Kidney capillary endothelial cell (primary cell): Measurements from ENCODE around the gene BTLA.
"Not testable (repeated sequence)": the region's sequence is repeated elsewhere in the genome, so short reads cannot be mapped to it uniquely, and the experiment has no call there.

Source experiments
- DNase-seq: peaks from one replicate; pipeline ENCODE4 v3.0.0-alpha.2; 2018; ENCODE audit warnings: low spot score

Gene BTLA

GRCh38 chr3:112498914-112499711 is at the start of gene BTLA:
Gene BTLA, minus strand, starts transcription at chr3:112499472. Its CDS starts 114 bp downstream, at chr3:112499358.
- no peak for DNase-seq

DNA sequence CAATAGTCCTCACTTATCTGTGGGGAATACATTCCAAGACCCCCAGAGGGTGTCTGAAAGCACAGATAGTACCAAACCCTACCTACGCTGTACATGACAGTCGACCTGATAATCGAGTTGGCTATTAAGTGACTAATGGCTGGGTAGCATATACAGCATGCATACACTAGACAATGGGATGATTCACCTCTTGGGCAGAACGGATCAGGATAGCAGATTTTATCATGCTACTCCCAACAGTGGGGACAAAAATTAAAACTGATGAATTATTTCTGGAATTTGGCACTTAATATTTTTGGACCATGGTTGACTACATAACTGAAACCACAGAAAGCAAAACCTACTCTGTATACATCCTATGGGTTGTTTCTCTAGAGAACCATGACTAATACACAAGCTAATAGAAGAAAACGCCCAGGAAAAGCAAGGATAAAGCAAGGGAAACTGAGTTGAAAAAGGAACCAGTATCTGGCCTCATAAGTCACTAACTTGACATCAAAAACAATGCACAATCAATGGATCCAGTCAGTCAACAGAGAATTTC is 47.0 kb upstream of the BTLA start:
- peak; percentile 43 for DNase-seq

DNA sequence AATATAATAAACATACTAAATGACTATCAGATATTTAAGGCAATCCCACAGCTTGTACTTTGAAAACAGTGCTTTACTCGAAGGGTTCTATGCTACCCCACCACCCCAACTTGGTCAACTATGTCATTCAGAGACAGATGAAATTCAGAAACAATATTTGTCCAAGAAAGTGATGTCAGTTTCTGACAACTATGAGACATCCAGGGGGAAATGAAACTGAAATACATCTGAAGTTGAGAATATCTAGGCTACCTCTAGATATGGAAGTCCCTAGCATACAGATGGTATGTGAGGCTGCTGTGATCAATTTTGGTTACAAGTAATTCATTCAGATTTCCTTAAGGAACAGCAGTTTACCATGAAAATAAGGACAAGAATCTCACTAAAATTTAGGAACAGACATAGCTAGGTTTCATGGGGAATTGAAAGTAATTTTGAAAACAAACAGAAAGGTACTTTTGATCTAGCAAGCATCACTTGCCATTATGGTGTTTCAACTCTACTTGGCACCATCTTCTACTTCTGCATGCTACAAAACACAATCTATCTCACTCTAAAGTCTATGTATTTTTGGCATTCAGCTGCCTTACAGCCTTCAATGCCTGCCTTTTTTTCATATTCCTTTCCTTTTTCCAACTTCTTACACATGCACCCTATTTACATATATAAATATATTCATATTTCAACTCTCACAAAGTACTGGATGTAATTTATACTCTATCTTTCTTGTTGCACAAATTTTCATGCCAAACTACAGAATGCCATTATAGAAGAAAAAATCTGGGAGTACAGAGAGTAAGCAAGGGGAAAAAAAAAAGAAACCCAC is 40.8 kb upstream of the BTLA start:
- no peak for DNase-seq

- DNase-seq, result peak; percentile 44
Measured at GRCh38 chr3:112531358-112531781, 32.1 kb upstream of the BTLA start.

GRCh38 chr3:112530573-112530972 is 31.3 kb upstream of the BTLA start:
- no peak for DNase-seq

GRCh38 chr3:112524127-112524526 is 24.9 kb upstream of the BTLA start:
- DNase-seq, result not testable (repeated sequence)

DNA sequence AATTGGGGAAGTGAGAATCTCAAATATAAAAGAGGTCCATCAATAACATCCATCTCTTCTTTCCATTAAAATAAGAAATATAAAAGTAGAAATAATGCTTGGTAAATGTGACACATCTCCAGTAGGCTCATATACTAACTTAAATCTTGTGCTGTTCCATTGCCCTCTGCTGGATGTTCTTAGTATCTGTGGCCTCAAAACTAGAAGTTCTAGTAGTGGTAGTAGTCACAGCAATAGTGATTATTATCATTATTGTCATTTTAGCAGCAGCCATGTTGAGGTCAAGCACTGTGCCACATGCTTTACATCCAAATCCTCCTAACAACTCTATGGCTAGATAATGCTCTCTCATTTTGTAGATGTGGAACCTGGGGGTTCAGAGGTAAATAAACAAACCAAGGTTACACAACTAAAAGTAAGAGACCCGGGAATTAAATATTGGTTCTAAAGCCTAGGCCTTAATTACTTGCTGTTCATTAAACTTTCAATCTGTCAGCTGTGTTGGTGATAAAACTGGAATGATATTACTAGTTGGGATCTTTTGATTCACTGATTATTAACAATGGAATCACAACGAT is 20.2 kb upstream of the BTLA start:
- DNase-seq, result peak; percentile 70

DNA sequence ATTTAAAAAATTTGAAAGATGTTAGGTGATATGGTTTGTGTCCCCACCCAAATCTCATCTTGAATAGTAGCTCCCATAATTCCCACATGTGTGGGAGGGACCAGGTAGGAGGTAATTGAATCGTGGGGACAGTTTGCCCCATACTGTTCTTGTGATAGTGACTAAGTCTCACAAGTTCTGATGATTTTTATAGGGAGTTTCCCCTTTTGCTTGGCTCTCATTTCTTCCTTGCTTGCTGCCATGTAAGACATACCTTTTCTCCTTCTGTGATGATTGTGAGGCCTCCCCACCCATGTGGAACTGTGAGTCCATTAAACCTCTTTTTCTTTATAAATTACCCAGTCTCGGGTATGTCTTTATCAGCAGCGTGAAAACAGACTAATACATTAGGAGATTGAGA is 19.7 kb upstream of the BTLA start:
- DNase-seq, result not testable (repeated sequence)

DNA sequence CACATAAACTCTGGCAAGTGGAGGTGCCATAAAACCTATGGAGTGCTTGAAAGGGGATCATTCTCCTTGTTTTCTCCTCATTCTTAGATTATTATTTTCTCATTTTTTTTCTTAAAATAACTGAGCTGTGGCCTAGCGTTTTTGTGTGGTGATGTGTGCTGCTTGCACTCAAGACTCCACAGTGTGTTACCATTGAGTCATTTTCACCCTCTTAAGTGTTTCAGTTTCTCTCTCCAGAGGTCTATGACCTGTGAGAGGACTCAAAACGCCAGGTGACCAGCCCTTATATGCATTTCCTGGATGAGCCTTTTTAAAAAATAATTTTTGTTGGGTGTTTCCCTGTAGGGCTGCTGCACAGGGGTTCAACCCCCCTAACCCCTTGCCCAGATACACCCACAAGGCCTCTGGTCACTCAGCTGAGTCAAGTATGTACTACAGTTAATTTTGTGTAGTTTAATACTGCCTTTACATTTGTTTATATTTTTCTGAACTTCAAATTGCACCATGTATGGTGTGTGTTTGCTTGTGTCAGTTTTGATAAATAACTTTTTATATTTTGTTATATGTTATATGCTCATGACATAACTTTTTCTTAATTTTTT is 15.4 kb upstream of the BTLA start:
- DNase-seq, result no peak

- no peak for DNase-seq
Measured at GRCh38 chr3:112512320-112512719, 13.0 kb upstream of the BTLA start.

DNA sequence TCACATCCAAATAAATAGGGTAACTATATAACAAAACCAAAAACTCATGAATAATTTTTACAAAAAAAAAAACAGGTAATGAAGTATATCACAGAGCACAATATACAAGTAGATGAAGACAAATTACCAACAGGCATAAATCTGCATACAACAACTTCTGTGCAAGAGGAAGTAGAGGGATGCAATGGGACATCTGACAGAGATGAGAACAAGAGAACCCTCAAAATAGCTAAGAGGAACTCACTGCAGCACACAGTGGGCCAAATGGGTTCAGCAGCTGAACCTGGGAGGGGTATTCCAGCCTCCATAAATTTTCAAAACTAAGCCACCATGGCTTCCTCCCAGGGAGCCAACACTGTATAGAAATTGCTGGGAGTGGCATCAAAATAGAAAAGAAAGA is 9.6 kb upstream of the BTLA start:
- DNase-seq, result no peak

DNA sequence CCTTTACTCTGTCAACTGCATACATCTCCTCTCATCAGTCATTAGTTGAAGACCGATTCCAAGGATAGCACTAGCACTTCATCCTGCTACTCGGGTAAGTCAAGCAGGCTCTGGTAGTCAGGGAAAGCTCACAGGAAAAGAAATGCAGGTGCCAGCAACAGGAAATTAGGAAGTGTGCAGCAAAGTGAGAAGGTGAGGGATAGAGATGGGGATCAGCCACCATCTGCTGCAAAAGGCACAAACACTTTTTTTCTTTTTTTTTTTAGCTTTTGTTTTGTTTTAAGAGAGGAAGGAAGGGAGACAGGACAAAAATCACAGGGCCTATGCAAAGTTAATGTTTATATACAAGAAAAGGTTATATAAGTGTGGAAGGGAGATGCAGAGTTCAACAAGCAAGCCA is 9.0 kb upstream of the BTLA start:
- DNase-seq, result no peak

DNA sequence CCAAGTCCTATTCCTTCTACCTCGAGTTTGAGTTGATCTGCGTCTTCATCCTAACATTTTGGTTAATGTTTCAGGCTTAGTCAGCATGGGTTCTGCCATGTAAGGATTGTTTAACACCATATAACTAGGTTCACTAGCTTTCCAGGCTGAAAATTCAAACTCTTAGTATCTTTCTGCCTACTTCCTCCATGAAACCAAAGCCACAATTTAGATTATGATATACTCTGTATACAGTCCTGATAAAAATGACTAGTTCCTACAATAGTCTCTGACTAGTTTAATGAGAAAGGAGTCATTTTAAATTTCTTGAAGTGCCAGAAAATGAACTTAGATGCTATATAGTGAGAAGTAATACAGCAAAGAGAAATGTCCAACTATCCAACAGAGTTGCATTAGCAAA is 6.6 kb upstream of the BTLA start:
- DNase-seq, result no peak

DNA sequence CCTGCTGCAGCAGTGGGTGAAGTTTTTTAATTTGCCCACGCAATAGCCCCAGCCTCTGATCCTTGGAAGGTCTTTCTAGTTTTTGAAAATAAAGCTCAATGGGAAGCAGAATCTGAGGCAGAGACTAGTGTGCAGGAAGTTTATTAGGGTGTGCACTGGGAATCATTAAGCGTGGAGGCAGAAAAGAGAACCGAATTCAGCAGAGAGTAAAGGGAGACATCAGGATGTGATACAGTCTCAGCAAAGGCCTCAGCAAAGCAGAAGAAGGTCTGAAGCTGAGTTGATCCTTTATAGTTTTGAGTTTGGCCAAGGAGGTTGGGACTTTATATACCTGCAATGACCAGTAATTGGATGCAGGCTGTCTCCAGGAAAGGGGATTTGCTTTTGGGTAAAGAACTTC is 4.9 kb upstream of the BTLA start:
- no peak for DNase-seq

- DNase-seq, result no peak
Measured at GRCh38 chr3:112503304-112503972, 4.2 kb upstream of the BTLA start.

- DNase-seq, result peak; percentile 21
Measured at GRCh38 chr3:112500621-112501020, 1.3 kb upstream of the BTLA start.

- no peak for DNase-seq
Measured at GRCh38 chr3:112497897-112498548, 1.2 kb downstream of the BTLA start.

- DNase-seq, result no peak
Measured at GRCh38 chr3:112496366-112497067, 2.8 kb downstream of the BTLA start.

DNA sequence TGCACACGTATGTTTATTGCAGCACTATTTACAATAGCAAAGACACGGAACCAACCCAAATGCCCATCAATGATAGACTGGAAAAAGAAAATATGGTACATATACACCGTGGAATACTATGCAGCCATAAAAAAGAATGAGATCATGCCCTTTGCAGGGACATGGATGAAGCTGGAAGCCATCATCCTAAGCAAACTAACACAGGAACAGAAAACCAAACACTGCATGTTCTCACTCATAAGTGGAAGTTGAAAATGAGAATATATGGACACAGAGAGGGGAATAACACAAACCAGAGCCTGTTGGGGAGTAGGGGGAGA is 4.9 kb downstream of the BTLA start:
- DNase-seq, result not testable (repeated sequence)

GRCh38 chr3:112492124-112492523 is 7.1 kb downstream of the BTLA start:
- no peak for DNase-seq

DNA sequence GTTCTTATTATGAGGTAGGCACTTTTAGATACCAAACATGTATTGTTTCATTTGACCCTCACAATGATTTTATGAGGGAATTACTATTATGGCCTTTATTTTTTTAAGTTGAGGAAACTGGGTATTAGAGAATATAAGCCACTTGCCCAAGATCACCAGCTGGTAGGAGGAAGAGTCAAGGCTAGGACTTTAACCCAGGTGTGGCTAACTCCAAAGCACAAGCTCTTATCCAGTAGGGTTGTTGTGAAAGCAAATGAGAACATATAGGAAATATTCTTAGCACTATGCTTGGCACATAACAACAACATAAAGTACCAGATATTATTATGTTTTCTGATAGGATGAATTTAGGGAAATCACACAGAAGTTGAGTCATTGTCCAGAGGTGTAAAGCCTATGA is 7.9 kb downstream of the BTLA start:
- DNase-seq, result no peak
